Prostate gland (tissue), 2 donors: ENCODE measurements around the gene SLIT1.

Experiments
- CTCF ChIP-seq, 4 experiments: fragments of 200-600 bp in 2 of 4; fragments of 450-650 bp in 2 of 4; sonication (generic) in 2 of 4; IDR thresholded peaks; 1 replicate in 3 of 4; 2 replicates in 1 of 4; pipeline ENCODE4 v1.5.1; 2016 to 2019; ENCODE audit warnings: antibody characterized with exemption in 4 of 4, mild to moderate bottlenecking in 2 of 4, moderate library complexity in 2 of 4
- POLR2A ChIP-seq: fragments of 450-650 bp; IDR thresholded peaks from one replicate; pipeline ENCODE4 v1.6.1; 2016; ENCODE audit warnings: antibody characterized with exemption, mild to moderate bottlenecking
- POLR2AphosphoS5 ChIP-seq: sonication (generic); formaldehyde crosslinking; IDR thresholded peaks from one replicate; pipeline ENCODE4 v1.6.1; 2017; ENCODE audit warnings: antibody characterized with exemption

DNA sequence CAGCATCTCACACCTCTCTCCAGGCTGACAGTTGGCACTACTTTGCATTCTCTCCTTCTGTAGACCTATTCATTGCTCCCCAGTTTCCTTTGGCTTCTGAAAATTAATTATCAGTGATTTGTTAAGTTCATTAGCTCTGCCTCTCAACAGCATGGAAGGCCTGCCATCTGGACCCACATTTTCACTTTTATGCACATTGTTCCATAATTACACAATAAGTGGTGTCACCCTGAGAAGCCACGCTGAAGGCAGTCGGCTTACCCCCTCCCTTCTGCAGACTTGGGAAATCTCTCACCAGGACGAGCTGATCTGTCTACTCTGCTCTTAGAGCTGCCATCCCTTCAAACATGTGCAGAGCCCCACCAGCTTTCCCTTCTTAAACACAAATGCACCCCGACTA is 64.7 kb downstream of the SLIT1 start:
- no peak for TF ChIP-seq CTCF (IDR thresholded peaks at IDR 0.05)
- no peak for TF ChIP-seq POLR2A
- no peak for TF ChIP-seq POLR2AphosphoS5
